ENCODE results near the gene PANK2.

GRCh38 chr20:3935295-3935955 lies 46.2 kb downstream of the PANK2 start:
- TF ChIP-seq POLR2A (IDR thresholded peaks at IDR 0.05) (no peak), POLR2AphosphoS5 (IDR thresholded peaks at IDR 0.05) (no peak)

Measured in suprapubic skin (tissue), 4 donors.